ENCODE measurements around the gene PANK2.

GRCh38 chr20:3873507-3873906 is 15.7 kb upstream of the PANK2 start:
- TF ChIP-seq SUZ12 (IDR thresholded peaks at IDR 0.05), result no peak
- TF ChIP-seq ZNF384 (IDR thresholded peaks at IDR 0.05), result no peak
- no peak for TF ChIP-seq NFRKB (IDR thresholded peaks at IDR 0.05)
- no peak for TF ChIP-seq FOXM1 (IDR thresholded peaks at IDR 0.05; ENCODE audit: borderline replicate concordance)
- no peak for TF ChIP-seq HDGF (IDR thresholded peaks at IDR 0.05; ENCODE audit: borderline replicate concordance)
- TF ChIP-seq FOXA1 (IDR thresholded peaks at IDR 0.05), result no peak
- TF ChIP-seq SP1 (IDR thresholded peaks at IDR 0.05), result no peak
- no peak for TF ChIP-seq ELF4 (IDR thresholded peaks at IDR 0.05)
- TF ChIP-seq L3MBTL2 (conservative IDR thresholded peaks at IDR 0.05), result no peak
- no peak for TF ChIP-seq PKNOX1 (IDR thresholded peaks at IDR 0.05)

Data from HEK293T (cell line).